Loucy (cell line): Measurements from ENCODE around the gene ST3GAL5.

Experiments
- H2AFZ ChIP-seq: fragments of 200-600 bp; sonication (generic); 2 replicates; pipeline ENCODE4 v1.6.0; 2016; ENCODE audit warnings: antibody characterized with exemption, mild to moderate bottlenecking, low read length, moderate library complexity
- H3F3A ChIP-seq: fragments of 200-600 bp; 2 replicates; pipeline ENCODE4 v1.6.0; 2016; ENCODE audit warnings: antibody characterized with exemption, low read depth, mild to moderate bottlenecking
- H3K27me3 ChIP-seq: fragments of 200-600 bp; sonication (generic); 2 replicates; pipeline ENCODE4 v1.6.1; 2014; ENCODE audit warnings: low read length, mild to moderate bottlenecking; ENCODE audit not compliant: insufficient read depth, poor library complexity, severe bottlenecking
- H3K36me3 ChIP-seq: fragments of 200-600 bp; sonication (generic); 2 replicates; pipeline ENCODE4 v1.6.1; 2016; ENCODE audit warnings: low read length; ENCODE audit not compliant: insufficient read depth
- H3K4me1 ChIP-seq: fragments of 200-600 bp; sonication (generic); 2 replicates; pipeline ENCODE4 v1.5.1; 2014; ENCODE audit warnings: low read length, mild to moderate bottlenecking; ENCODE audit not compliant: insufficient read depth, poor library complexity, severe bottlenecking
- H3K4me2 ChIP-seq: fragments of 200-600 bp; sonication (generic); 2 replicates; pipeline ENCODE4 v1.6.0; 2014; ENCODE audit warnings: antibody characterized with exemption, low read length, low read depth, mild to moderate bottlenecking; ENCODE audit not compliant: poor library complexity, severe bottlenecking
- H3K4me3 ChIP-seq: fragments of 200-600 bp; sonication (generic); 2 replicates; pipeline ENCODE4 v1.5.1; 2014; ENCODE audit warnings: low read length, mild to moderate bottlenecking, mixed read lengths; ENCODE audit not compliant: poor library complexity, severe bottlenecking
- H3K79me2 ChIP-seq: fragments of 200-600 bp; sonication (generic); 2 replicates; pipeline ENCODE4 v1.6.1; 2014; ENCODE audit warnings: low read length; ENCODE audit not compliant: insufficient read depth
- H3K9ac ChIP-seq: fragments of 200-600 bp; sonication (generic); 2 replicates; pipeline ENCODE4 v1.6.0; 2014; ENCODE audit warnings: mild to moderate bottlenecking, low read depth, low read length, moderate library complexity; ENCODE audit not compliant: poor library complexity, severe bottlenecking
- H3K9me2 ChIP-seq: fragments of 200-600 bp; sonication (generic); replicated peaks from 2 replicates; pipeline ENCODE4 v1.6.1; 2016; ENCODE audit warnings: low read depth, low read length, mixed read lengths
- H3K9me3 ChIP-seq: fragments of 200-600 bp; sonication (generic); 2 replicates; pipeline ENCODE4 v1.6.1; 2014; ENCODE audit warnings: mild to moderate bottlenecking, antibody characterized with exemption, low read length, low read depth; ENCODE audit not compliant: insufficient read depth
- H4K20me1 ChIP-seq: fragments of 200-600 bp; sonication (generic); 2 replicates; pipeline ENCODE4 v1.6.0; 2014; ENCODE audit warnings: antibody characterized with exemption, low read length, mild to moderate bottlenecking; ENCODE audit not compliant: insufficient read depth, poor library complexity, severe bottlenecking
- EZH2phosphoT487 ChIP-seq: fragments of 200-600 bp; IDR thresholded peaks from 2 replicates; pipeline ENCODE4 v1.6.1; 2018; ENCODE audit warnings: antibody characterized with exemption, mild to moderate bottlenecking, moderate library complexity, borderline replicate concordance
- TF ChIP-seq, protein P1 (sequence below): fragments of 200-600 bp; sonication (generic); conservative IDR thresholded peaks from 2 replicates; pipeline ENCODE4 v1.5.1; 2014; ENCODE audit warnings: mild to moderate bottlenecking, antibody characterized with exemption, low read length

Gene ST3GAL5

DNA sequence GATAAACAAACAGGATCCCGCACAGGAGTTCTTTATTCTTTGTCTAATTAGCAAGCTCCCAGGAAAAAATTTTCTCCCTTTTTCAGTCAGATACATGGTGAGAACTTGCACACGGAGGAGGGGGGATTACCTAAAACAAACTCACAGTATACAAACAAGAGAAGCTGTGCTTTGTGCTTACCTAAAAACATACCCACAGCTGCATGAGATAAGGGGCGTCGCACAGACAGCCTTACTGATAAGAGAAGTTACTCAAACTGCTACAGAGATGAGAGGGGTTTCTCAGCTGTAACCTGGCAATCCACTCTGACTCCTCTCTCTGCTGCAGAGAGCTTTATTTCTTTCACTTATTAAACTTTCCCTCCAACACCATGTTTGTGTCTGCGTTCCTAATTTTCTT lies 32.9 kb upstream of the ST3GAL5 start:
- no peaks in the 10 kb centered on the region for H3K79me2 ChIP-seq
- H3K9me3 ChIP-seq, result no peaks in the 10 kb centered on the region
- no peak for TF ChIP-seq EZH2phosphoT487
- TF ChIP-seq, protein P1, sequence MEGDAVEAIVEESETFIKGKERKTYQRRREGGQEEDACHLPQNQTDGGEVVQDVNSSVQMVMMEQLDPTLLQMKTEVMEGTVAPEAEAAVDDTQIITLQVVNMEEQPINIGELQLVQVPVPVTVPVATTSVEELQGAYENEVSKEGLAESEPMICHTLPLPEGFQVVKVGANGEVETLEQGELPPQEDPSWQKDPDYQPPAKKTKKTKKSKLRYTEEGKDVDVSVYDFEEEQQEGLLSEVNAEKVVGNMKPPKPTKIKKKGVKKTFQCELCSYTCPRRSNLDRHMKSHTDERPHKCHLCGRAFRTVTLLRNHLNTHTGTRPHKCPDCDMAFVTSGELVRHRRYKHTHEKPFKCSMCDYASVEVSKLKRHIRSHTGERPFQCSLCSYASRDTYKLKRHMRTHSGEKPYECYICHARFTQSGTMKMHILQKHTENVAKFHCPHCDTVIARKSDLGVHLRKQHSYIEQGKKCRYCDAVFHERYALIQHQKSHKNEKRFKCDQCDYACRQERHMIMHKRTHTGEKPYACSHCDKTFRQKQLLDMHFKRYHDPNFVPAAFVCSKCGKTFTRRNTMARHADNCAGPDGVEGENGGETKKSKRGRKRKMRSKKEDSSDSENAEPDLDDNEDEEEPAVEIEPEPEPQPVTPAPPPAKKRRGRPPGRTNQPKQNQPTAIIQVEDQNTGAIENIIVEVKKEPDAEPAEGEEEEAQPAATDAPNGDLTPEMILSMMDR, result no peak
- H3K9me2 ChIP-seq, result no peaks in the 10 kb centered on the region
- H4K20me1 ChIP-seq, result no peaks in the 10 kb centered on the region
- peak overlapping the region; percentile 6 for H3K4me2 ChIP-seq
- no peaks in the 10 kb centered on the region for H3F3A ChIP-seq
- H3K4me3 ChIP-seq, result no peak overlapping the region
- H2AFZ ChIP-seq, result no peak overlapping the region; the same call in 1 of the 2 replicates
- no peaks in the 10 kb centered on the region for H3K36me3 ChIP-seq
- H3K27me3 ChIP-seq, result no peaks in the 10 kb centered on the region
- H3K4me1 ChIP-seq, result peaks cover 24% of the 10 kb centered on the region
- no peak overlapping the region for H3K9ac ChIP-seq

DNA sequence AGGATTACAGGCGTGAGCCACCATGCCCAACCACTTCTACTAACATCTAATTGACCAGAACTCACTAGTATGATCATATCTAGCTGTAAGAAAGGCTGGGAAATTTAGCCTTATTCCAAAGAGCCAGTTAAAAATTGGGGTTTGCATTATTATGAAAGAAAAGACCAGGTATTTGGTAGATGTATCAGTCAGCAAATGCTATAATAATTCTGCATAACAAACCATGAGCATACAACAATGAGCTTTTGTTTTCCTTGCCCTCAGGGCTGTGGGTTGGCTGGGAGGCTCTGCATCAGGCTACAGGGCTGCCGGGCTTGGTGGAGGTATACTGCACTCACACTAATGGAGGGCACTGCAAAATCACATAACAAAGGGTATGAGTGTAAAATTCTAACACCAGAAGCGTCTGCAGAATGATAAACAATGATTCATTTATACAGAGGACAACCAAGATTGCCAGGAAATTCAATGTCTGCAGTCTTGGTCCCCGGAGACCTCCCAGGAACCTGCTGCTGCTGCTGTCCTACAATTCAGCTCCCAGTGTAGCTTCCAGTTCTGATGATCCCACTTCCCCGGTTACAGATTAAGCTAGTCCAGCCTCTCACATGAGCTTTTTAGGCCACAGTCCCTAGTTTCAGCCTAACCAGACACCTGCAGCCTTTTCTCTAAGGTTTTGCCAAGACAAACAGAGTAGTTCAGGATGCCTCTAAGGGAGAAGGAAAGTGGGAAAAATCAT lies 32.2 kb upstream of the ST3GAL5 start:
- TF ChIP-seq, protein P1, result no peak
- TF ChIP-seq EZH2phosphoT487, result no peak
- H3K79me2 ChIP-seq, result no peaks in the 10 kb centered on the region
- no peak overlapping the region for H3K9ac ChIP-seq
- no peaks in the 10 kb centered on the region for H3K9me3 ChIP-seq
- no peak overlapping the region for H3K4me2 ChIP-seq
- H4K20me1 ChIP-seq, result no peaks in the 10 kb centered on the region
- H3K9me2 ChIP-seq, result no peaks in the 10 kb centered on the region
- H3K4me1 ChIP-seq, result peaks cover 24% of the 10 kb centered on the region
- no peak overlapping the region for H3K4me3 ChIP-seq
- H3K36me3 ChIP-seq, result no peaks in the 10 kb centered on the region
- no peak overlapping the region for H2AFZ ChIP-seq
- no peaks in the 10 kb centered on the region for H3F3A ChIP-seq
- H3K27me3 ChIP-seq, result no peaks in the 10 kb centered on the region

GRCh38 chr2:85917887-85918795 lies 29.4 kb upstream of the ST3GAL5 start:
- H2AFZ ChIP-seq, result no peak overlapping the region
- H3F3A ChIP-seq, result no peaks in the 10 kb centered on the region
- no peak for TF ChIP-seq EZH2phosphoT487
- TF ChIP-seq, protein P1, result no peak
- no peaks in the 10 kb centered on the region for H3K9me2 ChIP-seq
- H3K4me3 ChIP-seq, result no peak overlapping the region
- no peaks in the 10 kb centered on the region for H3K27me3 ChIP-seq
- H3K9ac ChIP-seq, result no peak overlapping the region
- H3K36me3 ChIP-seq, result no peaks in the 10 kb centered on the region
- peaks cover 15% of the 10 kb centered on the region for H3K4me1 ChIP-seq
- no peaks in the 10 kb centered on the region for H3K9me3 ChIP-seq
- H3K79me2 ChIP-seq, result no peaks in the 10 kb centered on the region
- H4K20me1 ChIP-seq, result no peaks in the 10 kb centered on the region
- H3K4me2 ChIP-seq, result no peak overlapping the region
